IMR-90 (cell line): ENCODE data around the gene SERPINC1. TPM values are rescaled to one million over a fixed set of nuclear protein-coding genes. Genes with fewer than 3 reads are reported as not detected.

Source experiments
- ATAC-seq: fragments of 200-7000 bp; cut with Tn5 transposase; 2 replicates; pipeline ENCODE4 v1.9.1; 2020; ENCODE audit warnings: low read depth, mild to moderate bottlenecking, moderate library complexity
- BruUV-seq: library from RNA; stranded (reverse); fragments of 400-500 nt; replicated peaks from 2 replicates; lab custom pipeline; 2021; lab: Mats Ljungman, UMichigan
- CTCF ChIA-PET: fragments of 300-600 bp; formaldehyde crosslinking; extraction: SDS; loops from one replicate; lab custom pipeline; 2021; ENCODE audit warnings: antibody characterized with exemption; lab: Yijun Ruan, JAX
- POLR2A ChIA-PET: fragments of 300-600 bp; sonication (Branson Sonifier 250); formaldehyde crosslinking; loops from one replicate; lab custom pipeline; 2022; ENCODE audit warnings: antibody characterized with exemption; ENCODE audit not compliant: unreplicated experiment; lab: Charles Lee
- DNase-seq: peaks from one replicate; pipeline ENCODE4 v3.0.0; 2013
- H2AFZ ChIP-seq: replicated peaks from 2 replicates; pipeline ENCODE3; 2013; ENCODE audit warnings: low read length, mild to moderate bottlenecking; ENCODE audit not compliant: poor library complexity
- H2AK5ac ChIP-seq: 2 replicates; pipeline ENCODE4 v1.6.1; 2013; ENCODE audit warnings: low read depth, low read length, inconsistent platforms
- H2AK9ac ChIP-seq: replicated peaks from 2 replicates; pipeline ENCODE3; 2013; ENCODE audit warnings: mild to moderate bottlenecking, low read depth, low read length, moderate library complexity; ENCODE audit not compliant: poor library complexity
- H2BK120ac ChIP-seq: 2 replicates; pipeline ENCODE4 v1.6.1; 2013; ENCODE audit warnings: low read depth, low read length, inconsistent platforms
- H2BK15ac ChIP-seq: 3 replicates; pipeline ENCODE4 v1.6.1; 2013; ENCODE audit warnings: low read depth, low read length, inconsistent platforms
- H2BK20ac ChIP-seq: 2 replicates; pipeline ENCODE4 v1.6.1; 2013; ENCODE audit warnings: low read depth, mild to moderate bottlenecking, inconsistent platforms, low read length, moderate library complexity
- H2BK5ac ChIP-seq: 2 replicates; pipeline ENCODE4 v1.6.1; 2013; ENCODE audit warnings: mild to moderate bottlenecking, low read depth, low read length, inconsistent platforms; ENCODE audit not compliant: poor library complexity, severe bottlenecking
- H3K14ac ChIP-seq: replicated peaks from 2 replicates; pipeline ENCODE4 v1.6.1; 2013; ENCODE audit warnings: low read depth, low read length, inconsistent platforms
- H3K18ac ChIP-seq: 2 replicates; pipeline ENCODE4 v1.6.1; 2013; ENCODE audit warnings: low read depth, low read length, control low read depth
- H3K23ac ChIP-seq: 2 replicates; pipeline ENCODE4 v1.6.1; 2013; ENCODE audit warnings: low read depth, low read length, inconsistent platforms
- H3K27ac ChIP-seq: 2 replicates; pipeline ENCODE4 v1.5.1; 2013; ENCODE audit warnings: mild to moderate bottlenecking, control low read depth, low read length; ENCODE audit not compliant: insufficient read depth
- H3K27me3 ChIP-seq: 2 replicates; pipeline ENCODE4 v1.6.1; 2013; ENCODE audit warnings: low read length; ENCODE audit not compliant: control insufficient read depth, insufficient read depth
- H3K36me3 ChIP-seq: 2 replicates; pipeline ENCODE4 v1.6.1; 2013; ENCODE audit warnings: low read length, mixed read lengths; ENCODE audit not compliant: control insufficient read depth, insufficient read depth
- H3K4ac ChIP-seq: 2 replicates; pipeline ENCODE4 v1.6.1; 2013; ENCODE audit warnings: low read depth, low read length, inconsistent platforms
- H3K4me1 ChIP-seq: 2 replicates; pipeline ENCODE4 v1.6.1; 2013; ENCODE audit warnings: low read length, mixed read lengths; ENCODE audit not compliant: control insufficient read depth, insufficient read depth
- H3K4me2 ChIP-seq: 2 replicates; pipeline ENCODE4 v1.6.1; 2013; ENCODE audit warnings: low read depth, mild to moderate bottlenecking, control low read depth, low read length, moderate library complexity
- H3K4me3 ChIP-seq: 2 replicates; pipeline ENCODE4 v1.5.1; 2013; ENCODE audit warnings: low read depth, mild to moderate bottlenecking, control low read depth, low read length, moderate library complexity; ENCODE audit not compliant: insufficient read depth
- H3K56ac ChIP-seq: 2 replicates; pipeline ENCODE4 v1.6.1; 2013; ENCODE audit warnings: low read length, inconsistent platforms; ENCODE audit not compliant: insufficient read depth; ENCODE audit errors: extremely low read depth
- H3K79me1 ChIP-seq, 2 experiments: 2 replicates each; pipeline ENCODE4 v1.6.1; 2013; ENCODE audit warnings: low read length in 2 of 2, inconsistent platforms in 1 of 2, low read depth in 1 of 2
- H3K9ac ChIP-seq: 2 replicates; pipeline ENCODE4 v1.6.1; 2013; ENCODE audit warnings: low read depth, low read length, control low read depth
- H3K9me1 ChIP-seq: 2 replicates; pipeline ENCODE4 v1.6.1; 2013; ENCODE audit warnings: low read length, inconsistent platforms; ENCODE audit not compliant: insufficient read depth
- H3K9me3 ChIP-seq: 2 replicates; pipeline ENCODE4 v1.6.1; 2013; ENCODE audit warnings: low read length; ENCODE audit not compliant: control insufficient read depth, insufficient read depth
- H4K20me1 ChIP-seq: 2 replicates; pipeline ENCODE4 v1.6.1; 2013; ENCODE audit warnings: low read length, inconsistent platforms; ENCODE audit not compliant: insufficient read depth
- H4K5ac ChIP-seq: 2 replicates; pipeline ENCODE4 v1.6.1; 2013; ENCODE audit warnings: mild to moderate bottlenecking, low read depth, low read length, control low read depth
- H4K8ac ChIP-seq, 2 experiments: 2 replicates each; pipeline ENCODE4 v1.6.1; 2013; ENCODE audit warnings: low read depth in 2 of 2, low read length in 2 of 2, control low read depth in 1 of 2, inconsistent platforms in 1 of 2
- H4K91ac ChIP-seq: 2 replicates; pipeline ENCODE4 v1.6.1; 2013; ENCODE audit warnings: low read depth, low read length, inconsistent platforms; ENCODE audit not compliant: insufficient read depth
- CEBPB ChIP-seq: IDR thresholded peaks from 2 replicates; pipeline ENCODE4 v1.6.1; 2012; ENCODE audit warnings: low read depth, low read length, improper control_type of control experiment
- CHD1 ChIP-seq: IDR thresholded peaks from 2 replicates; pipeline ENCODE4 v1.6.1; 2012; ENCODE audit warnings: low read depth, low read length, improper control_type of control experiment
- CTCF ChIP-seq: conservative IDR thresholded peaks from 2 replicates; pipeline ENCODE4 v1.5.1; 2012; ENCODE audit warnings: mild to moderate bottlenecking, low read depth, low read length, improper control_type of control experiment
- ELK1 ChIP-seq: fragments of 150-350 bp; IDR thresholded peaks from 2 replicates; pipeline ENCODE4 v1.6.1; 2016; ENCODE audit warnings: low read depth, mild to moderate bottlenecking, low read length, moderate library complexity, borderline replicate concordance
- FOS ChIP-seq: fragments of 150-350 bp; IDR thresholded peaks from 2 replicates; pipeline ENCODE4 v1.6.1; 2016; ENCODE audit warnings: low read depth, low read length
- MAZ ChIP-seq: IDR thresholded peaks from 2 replicates; pipeline ENCODE4 v1.6.1; 2012; ENCODE audit warnings: low read depth, mild to moderate bottlenecking, low read length, improper control_type of control experiment, moderate library complexity, borderline replicate concordance
- MXI1 ChIP-seq: IDR thresholded peaks from 2 replicates; pipeline ENCODE4 v1.6.1; 2012; ENCODE audit warnings: low read depth, mild to moderate bottlenecking, low read length, moderate library complexity, borderline replicate concordance
- POLR2A ChIP-seq: IDR thresholded peaks from 2 replicates; pipeline ENCODE4 v1.6.1; 2012; ENCODE audit warnings: mild to moderate bottlenecking, low read depth, low read length
- RAD21 ChIP-seq: IDR thresholded peaks from 2 replicates; pipeline ENCODE4 v1.6.1; 2012; ENCODE audit warnings: low read length, improper control_type of control experiment
- RFX5 ChIP-seq: IDR thresholded peaks from 2 replicates; pipeline ENCODE4 v1.8.0; 2012; ENCODE audit warnings: low read depth, mild to moderate bottlenecking, low read length, moderate library complexity
- SMC3 ChIP-seq: fragments of 150-350 bp; IDR thresholded peaks from 2 replicates; pipeline ENCODE4 v1.6.1; 2016; ENCODE audit warnings: low read depth, mild to moderate bottlenecking, antibody characterized with exemption, low read length, moderate library complexity
- USF2 ChIP-seq: fragments of 150-350 bp; IDR thresholded peaks from 2 replicates; pipeline ENCODE4 v1.6.1; 2017; ENCODE audit warnings: mild to moderate bottlenecking, antibody characterized with exemption, low read length, low read depth
- WGBS, 2 experiments: methylation state at CpG; one replicate each; pipeline versions ENCODE4 v1.1.5 to v1.1.7; 2013; ENCODE audit warnings: missing lambda C conversion rate in 2 of 2; ENCODE audit not compliant: insufficient read length in 1 of 2; ENCODE audit errors: extremely low coverage in 2 of 2; 5-methylcytosine and 5-hydroxymethylcytosine counted together
- dilution Hi-C: fragments of 300-500 bp; cut with HindIII; formaldehyde crosslinking; loops from one replicate; pipeline ENCODE4 v1.14.3; 2018; ENCODE audit warnings: low sequenced_read_pairs; ENCODE audit not compliant: unreplicated experiment
- in situ Hi-C: fragments of 300-500 bp; cut with MboI; formaldehyde crosslinking; loops from 3 replicates; pipeline ENCODE4 v1.14.3; 2019; ENCODE audit warnings: low sequenced_read_pairs, inconsistent platforms, mixed read lengths
- intact Hi-C: fragments of 100-400 bp; cut with micrococcal nuclease; formaldehyde crosslinking; loops from 2 replicates; pipeline ENCODE4 v1.10.0; 2022
- polyA plus RNA-seq, 3 experiments: library from polyadenylated mRNA; depleted of rRNA; stranded (reverse); fragments of >200 nt; gene quantifications; 2 replicates each; pipeline ENCODE4 v1.2.3, GENCODE V29; 2012; ENCODE audit warnings: low replicate concordance in 1 of 3
- total RNA-seq: library from RNA; depleted of rRNA; stranded (reverse); fragments of >200 nt; gene quantifications from 2 replicates; pipeline ENCODE4 v1.2.3, GENCODE V29; 2012

Gene SERPINC1
- total and polyA plus RNA-seq, 2 of the 4 experiments (the other 2 are of a cell fraction): not detected

GRCh38 chr1:173925306-173926242 is 8.4 kb upstream of the SERPINC1 start:
- no peak overlapping the region for H3K23ac ChIP-seq
- no peaks in the 10 kb centered on the region for H3K4me1 ChIP-seq
- POLR2A ChIA-PET: no interaction called here
- no peak overlapping the region for H3K4ac ChIP-seq
- 98% methylated on average over 6 of the region's 8 CpGs; no CpG with 5 or more reads in 1 of the 2 experiments for whole genome bisulfite sequencing, 2 experiments
- TF ChIP-seq RFX5 (no peak), CEBPB (no peak), MAZ (no peak), FOS (no peak), ELK1 (no peak), USF2 (no peak), RAD21 (no peak), POLR2A (no peak), SMC3 (no peak), MXI1 (no peak), CHD1 (no peak), CTCF (no peak)
- H2BK15ac ChIP-seq: no peak overlapping the region
- no peak overlapping the region for H3K4me3 ChIP-seq
- no peaks in the 10 kb centered on the region for H3K9me3 ChIP-seq
- peaks cover 2% of the 10 kb centered on the region; the same call in 1 of the 2 replicates for H3K36me3 ChIP-seq
- no peak overlapping the region for H3K27ac ChIP-seq
- no peak overlapping the region for H4K91ac ChIP-seq
- dilution Hi-C loops (no loop called here), in situ Hi-C loops (loop anchor here (25.0 kb wide), 1 partner anchor 1188 kb away; no protein-coding TSS in a partner anchor), intact Hi-C loops (no loop called here)
- BruUV-seq: no TSS peak
- no peak overlapping the region for H3K18ac ChIP-seq
- no peak overlapping the region for H3K4me2 ChIP-seq
- H2BK20ac ChIP-seq: no peak overlapping the region
- no peak overlapping the region for H4K8ac ChIP-seq
- no peaks in the 10 kb centered on the region for H3K79me1 ChIP-seq
- H4K5ac ChIP-seq: no peak overlapping the region
- H2BK5ac ChIP-seq: no peak overlapping the region
- no peak overlapping the region for H2AFZ ChIP-seq
- H3K27me3 ChIP-seq: peaks cover 1% of the 10 kb centered on the region; the same call in 1 of the 2 replicates
- H4K20me1 ChIP-seq: no peaks in the 10 kb centered on the region
- no peak overlapping the region for H2BK120ac ChIP-seq
- CTCF ChIA-PET: no interaction called here
- ATAC-seq: no peak
- H3K56ac ChIP-seq: no peak overlapping the region
- no peak overlapping the region for H2AK5ac ChIP-seq
- no peak overlapping the region for H2AK9ac ChIP-seq
- no peak for DNase-seq
- no peak overlapping the region for H3K14ac ChIP-seq
- no peak overlapping the region for H3K9ac ChIP-seq
- 0 out of 2 replicates have a peak, but pooled peaks cover 3% of the 10 kb centered on the region for H3K9me1 ChIP-seq
